Measurements from ENCODE around the gene C1QL2. TPM values are rescaled to one million over a fixed set of nuclear protein-coding genes. Genes with fewer than 3 reads are reported as not detected.

Gene C1QL2
- not detected in 2 replicates for total RNA-seq (2014; rRNA removed; shearing (Covaris generic))
- not detected in 2 replicates for polyA plus RNA-seq (2015; cell fraction: cytosol; rRNA removed)
- not detected in 2 replicates for polyA plus RNA-seq (2015; cell fraction: nucleus; rRNA removed)

GRCh38 chr2:119158563-119159347 is at the start of gene C1QL2:
Gene C1QL2, minus strand, starts transcription at chr2:119158751. Its CDS starts 482 bp downstream, at chr2:119158269.
- in situ Hi-C loops (cut with HindIII; ENCODE audit: low pct_unique_long_range_greater_than_20kb, low sequenced_read_pairs) = no loop called here
- DNase-seq (ENCODE audit: low read depth, low spot score) = no peak

- in situ Hi-C loops (cut with HindIII; ENCODE audit: low pct_unique_long_range_greater_than_20kb, low sequenced_read_pairs) = no loop called here
- DNase-seq (ENCODE audit: low read depth, low spot score) = no peak
These were observed 48.9 kb upstream of the C1QL2 start for GRCh38 chr2:119207447-119207846.

GRCh38 chr2:119206201-119206600 is 47.6 kb upstream of the C1QL2 start:
- no peak for DNase-seq (ENCODE audit: low read depth, low spot score)
- in situ Hi-C loops (cut with HindIII; ENCODE audit: low pct_unique_long_range_greater_than_20kb, low sequenced_read_pairs) = no loop called here

GRCh38 chr2:119205001-119205706 is 46.6 kb upstream of the C1QL2 start:
- no peak for DNase-seq (ENCODE audit: low read depth, low spot score)
- in situ Hi-C loops (cut with HindIII; ENCODE audit: low pct_unique_long_range_greater_than_20kb, low sequenced_read_pairs) = no loop called here

GRCh38 chr2:119204525-119204924 is 46.0 kb upstream of the C1QL2 start:
- no peak for DNase-seq (ENCODE audit: low read depth, low spot score)
- in situ Hi-C loops (cut with HindIII; ENCODE audit: low pct_unique_long_range_greater_than_20kb, low sequenced_read_pairs) = no loop called here

- in situ Hi-C loops (cut with HindIII; ENCODE audit: low pct_unique_long_range_greater_than_20kb, low sequenced_read_pairs) = no loop called here
- DNase-seq (ENCODE audit: low read depth, low spot score) = no peak
These were observed 44.2 kb upstream of the C1QL2 start for GRCh38 chr2:119202610-119203310.

GRCh38 chr2:119201815-119202214 is 43.3 kb upstream of the C1QL2 start:
- in situ Hi-C loops (cut with HindIII; ENCODE audit: low pct_unique_long_range_greater_than_20kb, low sequenced_read_pairs) = no loop called here
- DNase-seq (ENCODE audit: low read depth, low spot score) = no peak

GRCh38 chr2:119198240-119198840 is 39.8 kb upstream of the C1QL2 start:
- in situ Hi-C loops (cut with HindIII; ENCODE audit: low pct_unique_long_range_greater_than_20kb, low sequenced_read_pairs) = no loop called here
- DNase-seq (ENCODE audit: low read depth, low spot score) = no peak

GRCh38 chr2:119197529-119198239 is 39.1 kb upstream of the C1QL2 start:
- no peak for DNase-seq (ENCODE audit: low read depth, low spot score)

GRCh38 chr2:119197126-119197405 is 38.5 kb upstream of the C1QL2 start:
- in situ Hi-C loops (cut with HindIII; ENCODE audit: low pct_unique_long_range_greater_than_20kb, low sequenced_read_pairs) = no loop called here
- no peak for DNase-seq (ENCODE audit: low read depth, low spot score)

More at GRCh38 chr2:119197529-119198239, 39.1 kb upstream of the C1QL2 start:
- in situ Hi-C loops (cut with HindIII; ENCODE audit: low pct_unique_long_range_greater_than_20kb, low sequenced_read_pairs) = no loop called here

- DNase-seq (ENCODE audit: low read depth, low spot score) = no peak
- in situ Hi-C loops (cut with HindIII; ENCODE audit: low pct_unique_long_range_greater_than_20kb, low sequenced_read_pairs) = no loop called here
These were observed 38.0 kb upstream of the C1QL2 start for GRCh38 chr2:119196301-119197125.

- in situ Hi-C loops (cut with HindIII; ENCODE audit: low pct_unique_long_range_greater_than_20kb, low sequenced_read_pairs) = no loop called here
- no peak for DNase-seq (ENCODE audit: low read depth, low spot score)
These were observed 37.3 kb upstream of the C1QL2 start for GRCh38 chr2:119195887-119196286.

- in situ Hi-C loops (cut with HindIII; ENCODE audit: low pct_unique_long_range_greater_than_20kb, low sequenced_read_pairs) = no loop called here
- no peak for DNase-seq (ENCODE audit: low read depth, low spot score)
These were observed 36.5 kb upstream of the C1QL2 start for GRCh38 chr2:119195001-119195400.

- in situ Hi-C loops (cut with HindIII; ENCODE audit: low pct_unique_long_range_greater_than_20kb, low sequenced_read_pairs) = no loop called here
- DNase-seq (ENCODE audit: low read depth, low spot score) = no peak
These were observed 34.3 kb upstream of the C1QL2 start for GRCh38 chr2:119192893-119193292.

GRCh38 chr2:119190321-119191111 is 32.0 kb upstream of the C1QL2 start:
- no peak for DNase-seq (ENCODE audit: low read depth, low spot score)
- in situ Hi-C loops (cut with HindIII; ENCODE audit: low pct_unique_long_range_greater_than_20kb, low sequenced_read_pairs) = no loop called here

GRCh38 chr2:119184512-119184911 is 26.0 kb upstream of the C1QL2 start:
- in situ Hi-C loops (cut with HindIII; ENCODE audit: low pct_unique_long_range_greater_than_20kb, low sequenced_read_pairs) = no loop called here
- DNase-seq (ENCODE audit: low read depth, low spot score) = peak; percentile 46
